ENCODE data around the gene CRACR2B.

DNA sequence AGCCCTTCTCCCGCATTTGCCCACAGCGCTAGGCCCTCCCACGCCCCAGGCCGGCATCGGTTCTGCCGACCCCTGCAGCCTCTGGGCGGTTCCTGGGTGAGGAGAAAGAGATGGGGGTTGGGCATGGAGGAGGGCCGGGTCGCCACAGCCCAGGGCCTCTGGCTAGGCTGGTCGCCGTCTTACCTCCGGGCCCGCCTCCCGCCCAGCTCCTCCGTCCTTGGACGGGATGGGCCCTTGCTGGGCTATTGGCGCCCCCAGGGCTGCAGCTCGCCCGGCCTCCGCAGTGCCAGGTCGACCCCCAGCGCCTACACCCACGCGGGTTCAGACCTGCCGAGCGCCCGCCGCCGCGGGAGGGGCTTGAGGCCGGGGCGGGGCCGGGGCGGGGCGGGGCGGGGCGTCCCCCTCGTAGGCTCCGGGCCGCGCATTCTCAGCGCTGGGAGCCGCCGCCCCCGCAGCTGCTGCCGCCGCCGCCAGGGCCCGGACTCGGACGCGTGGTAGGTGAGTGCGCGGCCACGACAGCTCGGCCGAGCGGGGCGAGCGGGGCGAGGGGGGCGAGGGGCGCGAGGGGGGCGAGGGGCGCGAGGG lies 4.9 kb downstream of the CRACR2B start, which contains the start of gene CD151:
- TF ChIP-seq CTCF (IDR thresholded peaks at IDR 0.05) = no peak
- TF ChIP-seq POLR2A (IDR thresholded peaks at IDR 0.05) = no peak

All from heart left ventricle (tissue), 13 donors.